GM23338 (cell line): ENCODE data around the gene PDLIM5. TPM values are rescaled to one million over a fixed set of nuclear protein-coding genes. Genes with fewer than 3 reads are reported as not detected.

Experiments
- CREB1 ChIP-seq: fragments of 250-450 bp; sonication (Bioruptor Pico); IDR thresholded peaks from 2 replicates; pipeline ENCODE4 v1.5.0; 2020; ENCODE audit warnings: low read depth, mild to moderate bottlenecking, moderate library complexity
- EZH2 ChIP-seq: fragments of 200-600 bp; sonication (generic); IDR thresholded peaks from one replicate; pipeline ENCODE4 v1.8.0; 2017; ENCODE audit warnings: antibody characterized with exemption, mild to moderate bottlenecking, low read depth; ENCODE audit not compliant: unreplicated experiment
- EZH2phosphoT487 ChIP-seq: fragments of 200-600 bp; sonication (generic); IDR thresholded peaks from one replicate; pipeline ENCODE4 v1.8.1; 2018; ENCODE audit warnings: antibody characterized with exemption; ENCODE audit not compliant: unreplicated experiment
- JUNB ChIP-seq: IDR thresholded peaks from one replicate; pipeline ENCODE4 v1.6.1; 2016; ENCODE audit warnings: antibody characterized with exemption; ENCODE audit not compliant: unreplicated experiment
- NANOG ChIP-seq: IDR thresholded peaks from 2 replicates; pipeline ENCODE4 v1.6.1; 2016; ENCODE audit warnings: antibody characterized with exemption, borderline replicate concordance
- POLR2AphosphoS5 ChIP-seq: IDR thresholded peaks from 2 replicates; pipeline ENCODE4 v1.6.1; 2016; ENCODE audit warnings: antibody characterized with exemption, low read depth
- STAT1 ChIP-seq: IDR thresholded peaks from one replicate; pipeline ENCODE4 v1.6.1; 2016; ENCODE audit warnings: antibody characterized with exemption; ENCODE audit not compliant: unreplicated experiment
- ZNF114 ChIP-seq: fragments of 250-450 bp; sonication (Bioruptor Pico); IDR thresholded peaks from 2 replicates; pipeline ENCODE4 v1.5.0; 2020; ENCODE audit warnings: mild to moderate bottlenecking, moderate library complexity
- ZNF331 ChIP-seq: fragments of 250-450 bp; sonication (Bioruptor Pico); IDR thresholded peaks from 2 replicates; pipeline ENCODE4 v1.5.0; 2020; ENCODE audit warnings: low read depth, mild to moderate bottlenecking, moderate library complexity
- polyA plus RNA-seq: library from polyadenylated mRNA; unstranded; fragments of >200 nt; fragmentation: Nextera tagmentation; extraction: Ambion mirVana; gene quantifications from 2 replicates; pipeline ENCODE4 v1.2.1, GENCODE V29; 2016
- total RNA-seq: library from RNA; depleted of rRNA; stranded (reverse); fragments of >200 nt; shearing (Covaris generic); gene quantifications from 2 replicates; pipeline ENCODE4 v1.2.3, GENCODE V29; 2014
- TF ChIP-seq, protein P1 (sequence below): fragments of 250-450 bp; sonication (Bioruptor Pico); IDR thresholded peaks from 2 replicates; pipeline ENCODE4 v1.5.0; 2020; ENCODE audit warnings: mild to moderate bottlenecking, moderate library complexity
- TF ChIP-seq, protein P2 (sequence below): IDR thresholded peaks from one replicate; pipeline ENCODE4 v1.6.1; 2018; ENCODE audit warnings: antibody characterized with exemption; ENCODE audit not compliant: unreplicated experiment
- TF ChIP-seq, protein P3 (sequence below): IDR thresholded peaks from 2 replicates; pipeline ENCODE4 v1.6.1; 2016; ENCODE audit warnings: antibody characterized with exemption

PDLIM5 gene
- total and polyA plus RNA-seq, 2 experiments from 2014 or later, result 45.2 to 53.0 TPM

DNA sequence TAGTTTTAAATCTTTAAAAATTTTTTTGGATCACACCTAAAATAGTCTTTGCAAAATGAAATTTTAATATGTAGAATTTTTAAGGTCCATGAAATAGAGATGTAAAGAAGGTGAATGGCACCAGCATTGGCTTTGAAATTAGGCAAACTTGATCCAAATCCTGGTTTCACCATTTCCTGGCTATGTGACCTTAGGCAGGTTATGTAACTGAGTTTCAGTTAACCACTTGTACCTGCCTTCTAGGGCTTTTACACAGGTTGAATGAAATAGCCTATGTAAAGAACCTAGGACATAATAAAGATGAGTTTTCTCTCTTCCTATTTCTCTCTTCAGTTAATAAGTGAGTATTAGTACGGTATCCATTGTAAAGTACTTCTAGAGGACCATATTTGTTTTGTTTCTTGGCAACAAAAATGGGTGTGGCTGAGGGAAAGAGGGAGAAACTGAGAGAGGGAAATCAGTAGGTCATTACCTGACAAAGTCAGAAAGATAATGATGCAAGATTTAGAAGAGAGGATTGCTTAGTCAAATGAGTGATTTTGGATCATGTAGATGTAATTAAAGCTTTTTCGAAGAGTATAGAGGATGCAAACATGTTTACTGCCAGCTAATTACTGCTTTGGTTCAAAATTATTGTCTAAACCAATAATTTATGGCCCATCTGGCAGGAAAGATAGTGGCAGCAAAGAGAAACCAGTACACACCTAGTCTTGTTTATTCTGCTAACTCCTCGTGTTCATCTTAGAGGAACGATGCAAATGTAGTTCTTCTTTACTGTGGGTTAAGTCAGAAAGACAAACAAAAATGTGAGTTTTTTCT lies 81.9 kb downstream of the PDLIM5 start (continued):
- TF ChIP-seq, protein P1, sequence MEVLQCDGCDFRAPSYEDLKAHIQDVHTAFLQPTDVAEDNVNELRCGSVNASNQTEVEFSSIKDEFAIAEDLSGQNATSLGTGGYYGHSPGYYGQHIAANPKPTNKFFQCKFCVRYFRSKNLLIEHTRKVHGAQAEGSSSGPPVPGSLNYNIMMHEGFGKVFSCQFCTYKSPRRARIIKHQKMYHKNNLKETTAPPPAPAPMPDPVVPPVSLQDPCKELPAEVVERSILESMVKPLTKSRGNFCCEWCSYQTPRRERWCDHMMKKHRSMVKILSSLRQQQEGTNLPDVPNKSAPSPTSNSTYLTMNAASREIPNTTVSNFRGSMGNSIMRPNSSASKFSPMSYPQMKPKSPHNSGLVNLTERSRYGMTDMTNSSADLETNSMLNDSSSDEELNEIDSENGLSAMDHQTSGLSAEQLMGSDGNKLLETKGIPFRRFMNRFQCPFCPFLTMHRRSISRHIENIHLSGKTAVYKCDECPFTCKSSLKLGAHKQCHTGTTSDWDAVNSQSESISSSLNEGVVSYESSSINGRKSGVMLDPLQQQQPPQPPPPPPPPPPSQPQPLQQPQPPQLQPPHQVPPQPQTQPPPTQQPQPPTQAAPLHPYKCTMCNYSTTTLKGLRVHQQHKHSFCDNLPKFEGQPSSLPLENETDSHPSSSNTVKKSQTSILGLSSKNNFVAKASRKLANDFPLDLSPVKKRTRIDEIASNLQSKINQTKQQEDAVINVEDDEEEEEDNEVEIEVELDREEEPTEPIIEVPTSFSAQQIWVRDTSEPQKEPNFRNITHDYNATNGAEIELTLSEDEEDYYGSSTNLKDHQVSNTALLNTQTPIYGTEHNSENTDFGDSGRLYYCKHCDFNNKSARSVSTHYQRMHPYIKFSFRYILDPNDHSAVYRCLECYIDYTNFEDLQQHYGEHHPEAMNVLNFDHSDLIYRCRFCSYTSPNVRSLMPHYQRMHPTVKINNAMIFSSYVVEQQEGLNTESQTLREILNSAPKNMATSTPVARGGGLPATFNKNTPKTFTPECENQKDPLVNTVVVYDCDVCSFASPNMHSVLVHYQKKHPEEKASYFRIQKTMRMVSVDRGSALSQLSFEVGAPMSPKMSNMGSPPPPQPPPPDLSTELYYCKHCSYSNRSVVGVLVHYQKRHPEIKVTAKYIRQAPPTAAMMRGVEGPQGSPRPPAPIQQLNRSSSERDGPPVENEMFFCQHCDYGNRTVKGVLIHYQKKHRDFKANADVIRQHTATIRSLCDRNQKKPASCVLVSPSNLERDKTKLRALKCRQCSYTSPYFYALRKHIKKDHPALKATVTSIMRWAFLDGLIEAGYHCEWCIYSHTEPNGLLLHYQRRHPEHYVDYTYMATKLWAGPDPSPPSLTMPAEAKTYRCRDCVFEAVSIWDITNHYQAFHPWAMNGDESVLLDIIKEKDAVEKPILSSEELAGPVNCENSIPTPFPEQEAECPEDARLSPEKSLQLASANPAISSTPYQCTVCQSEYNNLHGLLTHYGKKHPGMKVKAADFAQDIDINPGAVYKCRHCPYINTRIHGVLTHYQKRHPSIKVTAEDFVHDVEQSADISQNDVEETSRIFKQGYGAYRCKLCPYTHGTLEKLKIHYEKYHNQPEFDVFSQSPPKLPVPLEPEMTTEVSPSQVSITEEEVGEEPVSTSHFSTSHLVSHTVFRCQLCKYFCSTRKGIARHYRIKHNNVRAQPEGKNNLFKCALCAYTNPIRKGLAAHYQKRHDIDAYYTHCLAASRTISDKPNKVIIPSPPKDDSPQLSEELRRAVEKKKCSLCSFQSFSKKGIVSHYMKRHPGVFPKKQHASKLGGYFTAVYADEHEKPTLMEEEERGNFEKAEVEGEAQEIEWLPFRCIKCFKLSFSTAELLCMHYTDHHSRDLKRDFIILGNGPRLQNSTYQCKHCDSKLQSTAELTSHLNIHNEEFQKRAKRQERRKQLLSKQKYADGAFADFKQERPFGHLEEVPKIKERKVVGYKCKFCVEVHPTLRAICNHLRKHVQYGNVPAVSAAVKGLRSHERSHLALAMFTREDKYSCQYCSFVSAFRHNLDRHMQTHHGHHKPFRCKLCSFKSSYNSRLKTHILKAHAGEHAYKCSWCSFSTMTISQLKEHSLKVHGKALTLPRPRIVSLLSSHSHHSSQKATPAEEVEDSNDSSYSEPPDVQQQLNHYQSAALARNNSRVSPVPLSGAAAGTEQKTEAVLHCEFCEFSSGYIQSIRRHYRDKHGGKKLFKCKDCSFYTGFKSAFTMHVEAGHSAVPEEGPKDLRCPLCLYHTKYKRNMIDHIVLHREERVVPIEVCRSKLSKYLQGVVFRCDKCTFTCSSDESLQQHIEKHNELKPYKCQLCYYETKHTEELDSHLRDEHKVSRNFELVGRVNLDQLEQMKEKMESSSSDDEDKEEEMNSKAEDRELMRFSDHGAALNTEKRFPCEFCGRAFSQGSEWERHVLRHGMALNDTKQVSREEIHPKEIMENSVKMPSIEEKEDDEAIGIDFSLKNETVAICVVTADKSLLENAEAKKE (CRISPR knock-in tag), result no peak
- TF ChIP-seq ZNF114 (CRISPR knock-in tag), result no peak
- no peak for TF ChIP-seq CREB1
- no peak for TF ChIP-seq EZH2
- TF ChIP-seq POLR2AphosphoS5, result no peak
- TF ChIP-seq EZH2phosphoT487, result no peak
- TF ChIP-seq JUNB, result no peak
- TF ChIP-seq NANOG, result no peak; the same call in 1 of the 2 replicates
- no peak for TF ChIP-seq STAT1
- TF ChIP-seq ZNF331, result no peak
- TF ChIP-seq, protein P2, sequence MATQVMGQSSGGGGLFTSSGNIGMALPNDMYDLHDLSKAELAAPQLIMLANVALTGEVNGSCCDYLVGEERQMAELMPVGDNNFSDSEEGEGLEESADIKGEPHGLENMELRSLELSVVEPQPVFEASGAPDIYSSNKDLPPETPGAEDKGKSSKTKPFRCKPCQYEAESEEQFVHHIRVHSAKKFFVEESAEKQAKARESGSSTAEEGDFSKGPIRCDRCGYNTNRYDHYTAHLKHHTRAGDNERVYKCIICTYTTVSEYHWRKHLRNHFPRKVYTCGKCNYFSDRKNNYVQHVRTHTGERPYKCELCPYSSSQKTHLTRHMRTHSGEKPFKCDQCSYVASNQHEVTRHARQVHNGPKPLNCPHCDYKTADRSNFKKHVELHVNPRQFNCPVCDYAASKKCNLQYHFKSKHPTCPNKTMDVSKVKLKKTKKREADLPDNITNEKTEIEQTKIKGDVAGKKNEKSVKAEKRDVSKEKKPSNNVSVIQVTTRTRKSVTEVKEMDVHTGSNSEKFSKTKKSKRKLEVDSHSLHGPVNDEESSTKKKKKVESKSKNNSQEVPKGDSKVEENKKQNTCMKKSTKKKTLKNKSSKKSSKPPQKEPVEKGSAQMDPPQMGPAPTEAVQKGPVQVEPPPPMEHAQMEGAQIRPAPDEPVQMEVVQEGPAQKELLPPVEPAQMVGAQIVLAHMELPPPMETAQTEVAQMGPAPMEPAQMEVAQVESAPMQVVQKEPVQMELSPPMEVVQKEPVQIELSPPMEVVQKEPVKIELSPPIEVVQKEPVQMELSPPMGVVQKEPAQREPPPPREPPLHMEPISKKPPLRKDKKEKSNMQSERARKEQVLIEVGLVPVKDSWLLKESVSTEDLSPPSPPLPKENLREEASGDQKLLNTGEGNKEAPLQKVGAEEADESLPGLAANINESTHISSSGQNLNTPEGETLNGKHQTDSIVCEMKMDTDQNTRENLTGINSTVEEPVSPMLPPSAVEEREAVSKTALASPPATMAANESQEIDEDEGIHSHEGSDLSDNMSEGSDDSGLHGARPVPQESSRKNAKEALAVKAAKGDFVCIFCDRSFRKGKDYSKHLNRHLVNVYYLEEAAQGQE, result no peak
- TF ChIP-seq, protein P3, sequence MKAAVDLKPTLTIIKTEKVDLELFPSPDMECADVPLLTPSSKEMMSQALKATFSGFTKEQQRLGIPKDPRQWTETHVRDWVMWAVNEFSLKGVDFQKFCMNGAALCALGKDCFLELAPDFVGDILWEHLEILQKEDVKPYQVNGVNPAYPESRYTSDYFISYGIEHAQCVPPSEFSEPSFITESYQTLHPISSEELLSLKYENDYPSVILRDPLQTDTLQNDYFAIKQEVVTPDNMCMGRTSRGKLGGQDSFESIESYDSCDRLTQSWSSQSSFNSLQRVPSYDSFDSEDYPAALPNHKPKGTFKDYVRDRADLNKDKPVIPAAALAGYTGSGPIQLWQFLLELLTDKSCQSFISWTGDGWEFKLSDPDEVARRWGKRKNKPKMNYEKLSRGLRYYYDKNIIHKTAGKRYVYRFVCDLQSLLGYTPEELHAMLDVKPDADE, result no peak
